ENCODE measurements around the gene MYO1A. TPM values are rescaled to one million over a fixed set of nuclear protein-coding genes. Genes with fewer than 3 reads are reported as not detected.
"Not testable (repeated sequence)": the region's sequence is repeated elsewhere in the genome, so short reads cannot be mapped to it uniquely, and the experiment has no call there.

MYO1A gene
- total RNA-seq, 1 donor from 2014 or later = 0.13 TPM

DNA sequence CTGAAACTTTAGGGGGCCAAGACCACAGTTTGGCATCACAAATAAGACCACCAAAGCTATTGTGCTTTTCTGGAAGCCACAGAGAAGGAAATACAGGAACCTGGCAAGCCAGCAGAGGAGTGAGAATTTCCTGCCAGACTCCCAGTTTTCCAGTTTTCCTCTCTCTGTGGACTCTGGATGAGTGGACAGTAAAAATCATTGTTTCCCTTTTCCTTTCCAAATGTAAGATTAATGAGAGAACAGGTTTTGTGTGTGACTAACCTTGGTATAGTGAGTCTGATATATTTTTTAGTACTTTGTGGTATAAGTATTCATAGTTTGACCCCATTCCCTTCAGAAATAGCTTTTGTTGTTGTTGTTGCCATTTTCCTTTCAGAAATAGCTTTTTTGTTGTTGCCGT is 31.0 kb downstream of the MYO1A start:
- DNase-seq (ENCODE audit: low read depth in 2 of 2) = peak; percentile 34 to 45

DNA sequence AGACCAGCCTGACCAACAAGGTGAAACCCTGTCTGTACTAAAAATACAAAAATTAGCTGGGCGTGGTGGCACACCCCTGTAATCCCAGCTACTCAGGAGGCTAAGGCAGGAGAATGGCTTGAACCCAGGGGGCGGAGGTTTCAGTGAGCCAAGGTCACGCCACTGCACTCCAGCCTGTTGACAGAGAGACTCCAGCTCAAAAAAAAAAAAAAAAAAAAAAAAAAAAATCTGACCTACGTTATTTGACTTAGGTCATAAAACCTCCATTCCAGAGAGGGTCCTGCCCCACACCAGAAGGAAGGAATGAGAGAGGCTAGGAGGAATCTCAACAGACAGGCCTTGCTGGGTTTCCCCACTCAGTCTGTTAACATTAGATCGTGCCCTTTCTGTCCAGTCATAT is 31.6 kb downstream of the MYO1A start:
- not testable (repeated sequence) for DNase-seq (ENCODE audit: low read depth in 2 of 2)

DNA sequence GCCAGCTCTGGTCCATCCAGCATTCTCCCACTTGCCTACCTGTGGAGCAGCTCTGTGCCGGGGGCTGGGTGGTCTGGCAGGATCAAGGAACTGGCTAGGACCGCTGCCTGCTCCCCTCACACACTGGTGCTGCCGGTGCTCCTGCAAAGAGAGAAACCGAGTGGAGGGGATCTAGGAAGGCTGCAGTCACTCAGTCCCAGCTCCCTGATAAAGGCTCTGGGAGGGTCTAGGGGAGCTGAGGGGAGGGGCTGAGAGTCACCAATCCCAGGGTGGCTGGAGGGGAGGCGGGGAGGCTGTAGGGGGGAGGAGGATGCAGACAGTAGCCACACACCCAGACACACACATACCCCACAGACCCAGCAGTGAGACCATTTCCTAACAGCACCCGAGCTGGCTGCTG is 33.6 kb downstream of the MYO1A start, which contains the start of gene TAC3:
TSS of gene TAC3 (minus strand) at position 182 of the 400 bp plus-strand sequence. CDS start 732 bp downstream, outside the sequence.
- DNase-seq (ENCODE audit: low read depth in 2 of 2) = no peak

DNA sequence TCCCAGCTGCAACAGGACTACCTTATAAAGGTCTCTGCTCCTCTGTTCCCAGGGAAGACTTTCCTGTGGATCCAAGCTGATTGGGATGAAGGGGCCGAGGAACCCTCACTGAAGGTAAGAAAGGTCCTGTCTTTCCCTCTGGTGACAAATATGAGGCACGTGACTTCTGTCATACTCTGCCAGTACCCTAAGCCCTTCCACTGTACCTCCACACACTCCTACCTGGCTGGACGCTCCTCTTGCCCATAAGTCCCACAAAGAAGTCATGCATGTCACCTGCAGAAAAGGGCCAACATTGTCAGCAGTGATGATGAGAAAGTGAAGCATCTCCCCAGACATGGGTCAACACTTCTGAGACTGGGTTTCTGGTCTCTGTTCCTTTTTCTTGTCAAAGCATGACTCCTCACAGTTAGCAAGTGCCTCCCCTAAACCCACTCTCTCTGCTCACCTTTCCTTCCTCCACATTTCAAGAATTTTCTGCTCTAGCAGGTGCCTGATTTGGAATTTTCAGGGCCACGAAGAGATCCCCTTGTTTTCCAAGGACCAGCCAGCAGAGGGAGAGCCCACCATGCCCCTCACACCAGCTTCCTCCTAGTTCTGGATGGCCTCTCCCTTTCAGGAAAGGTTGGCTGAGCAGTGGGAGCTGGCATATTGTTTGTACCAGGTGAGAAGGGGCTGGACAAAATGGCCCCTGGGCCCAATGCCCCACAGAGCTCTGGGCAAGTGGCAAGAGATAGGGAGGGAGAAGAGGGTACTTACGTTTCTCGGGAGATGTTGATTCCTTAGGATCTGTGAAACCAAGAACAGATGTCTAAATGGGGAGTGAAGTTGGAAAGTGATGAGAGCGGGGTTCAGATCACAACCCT is 37.1 kb downstream of the MYO1A start:
- DNase-seq (ENCODE audit: low read depth in 2 of 2) = no peak

DNA sequence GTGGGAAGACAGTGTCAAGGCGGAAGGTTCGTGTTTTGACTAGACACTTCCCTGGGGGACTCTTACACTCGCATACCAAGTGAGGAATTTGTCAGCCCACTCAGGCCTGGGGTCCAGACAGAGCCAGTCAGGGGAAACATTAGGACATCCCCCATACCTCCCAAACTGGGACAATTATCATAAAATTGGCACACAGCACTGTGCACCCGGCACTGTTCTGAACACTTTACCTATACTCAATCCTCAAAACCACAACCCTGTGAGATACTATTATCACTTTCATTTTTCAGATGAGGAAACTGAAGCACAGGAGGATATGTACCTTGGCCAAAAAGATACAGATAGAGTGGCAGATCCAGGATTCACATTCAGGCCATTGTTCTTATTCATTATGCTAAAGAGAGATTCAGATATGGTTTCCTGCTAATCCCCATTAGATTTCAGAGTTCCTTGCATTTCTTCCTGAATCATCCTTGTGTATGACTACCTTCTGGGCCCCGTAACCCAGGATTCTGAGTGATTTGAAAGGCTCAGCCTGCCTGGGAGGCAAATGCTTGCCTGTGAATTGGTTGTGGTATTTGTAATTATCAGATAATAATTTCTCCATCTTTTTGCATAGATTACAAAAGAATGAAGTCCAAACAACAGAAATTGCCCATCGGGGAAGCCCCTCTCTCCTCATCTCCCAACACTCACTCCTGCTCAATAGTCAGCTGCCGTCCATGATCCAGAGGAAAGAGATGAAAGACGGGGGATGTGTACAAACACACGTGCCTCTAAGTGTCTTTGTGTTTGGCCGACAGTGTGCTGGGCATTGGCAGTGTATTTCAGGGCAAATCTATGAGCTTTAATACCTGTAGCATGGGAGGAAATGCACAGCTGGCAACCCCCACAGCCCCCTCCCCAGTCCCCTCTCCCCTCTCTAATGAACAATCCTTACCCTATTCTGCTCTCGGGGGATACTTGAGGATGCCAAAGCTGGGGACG is 38.2 kb downstream of the MYO1A start:
- no peak for DNase-seq (ENCODE audit: low read depth in 2 of 2)

DNA sequence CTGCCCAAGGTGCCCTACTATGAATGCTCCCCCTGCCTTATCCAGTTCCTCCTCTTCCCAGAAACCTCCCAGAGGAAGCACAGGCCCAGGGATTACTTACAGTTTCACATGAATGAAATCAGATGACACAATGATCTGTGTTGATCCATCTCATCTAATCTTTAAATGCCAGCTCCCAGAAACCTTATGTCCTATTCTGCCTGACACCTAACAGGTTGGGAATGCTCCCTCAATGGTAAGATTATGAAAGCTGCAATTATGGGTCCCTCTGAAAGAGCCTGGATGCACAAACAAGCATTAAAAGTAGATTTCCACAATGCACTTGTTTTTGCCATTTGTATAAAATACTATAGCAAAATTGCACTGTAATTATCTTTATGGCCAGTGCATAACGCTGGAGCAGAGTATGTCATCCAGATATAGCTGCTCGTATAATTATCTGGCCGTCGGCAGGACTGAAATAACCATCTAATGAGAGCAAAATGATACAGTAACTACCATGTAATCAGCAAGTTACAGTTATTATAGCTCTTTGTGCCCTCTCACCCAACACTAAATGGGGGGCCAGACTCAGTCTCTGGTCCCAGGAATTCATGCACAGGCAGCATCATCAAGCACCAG is 39.2 kb downstream of the MYO1A start:
- no peak for DNase-seq (ENCODE audit: low read depth in 2 of 2)

DNA sequence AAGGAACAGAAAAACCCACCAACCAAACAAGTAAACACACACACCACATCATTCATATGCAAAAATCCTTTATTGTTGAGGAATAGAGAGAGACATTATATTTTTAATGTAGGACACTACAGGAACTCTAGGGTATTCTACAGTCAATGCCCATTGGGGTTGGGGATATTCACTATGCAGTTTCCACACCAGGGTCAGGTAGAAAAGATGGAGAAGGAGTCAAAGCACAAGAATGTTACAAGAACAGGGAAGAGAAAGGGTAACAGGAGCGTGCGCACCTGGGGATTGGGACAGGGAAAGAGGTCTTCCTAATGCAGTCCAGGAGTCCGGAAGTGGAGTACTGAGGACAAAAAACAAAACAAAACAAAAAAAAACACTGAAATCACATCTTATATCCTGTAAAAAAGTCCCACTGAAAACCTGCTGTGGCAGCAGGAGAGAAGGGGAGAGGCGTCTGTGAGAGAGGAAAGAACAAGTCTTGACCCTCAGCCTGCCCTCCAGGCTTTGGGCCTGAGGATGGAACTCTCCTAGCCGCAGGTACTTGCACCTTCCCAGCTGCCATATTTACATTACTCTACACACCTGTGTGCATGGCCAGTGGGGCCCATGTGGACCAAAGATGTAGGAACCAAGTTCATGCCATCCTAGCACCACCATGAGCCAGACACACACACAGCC is 39.8 kb downstream of the MYO1A start:
- no peak for DNase-seq (ENCODE audit: low read depth in 2 of 2)

DNA sequence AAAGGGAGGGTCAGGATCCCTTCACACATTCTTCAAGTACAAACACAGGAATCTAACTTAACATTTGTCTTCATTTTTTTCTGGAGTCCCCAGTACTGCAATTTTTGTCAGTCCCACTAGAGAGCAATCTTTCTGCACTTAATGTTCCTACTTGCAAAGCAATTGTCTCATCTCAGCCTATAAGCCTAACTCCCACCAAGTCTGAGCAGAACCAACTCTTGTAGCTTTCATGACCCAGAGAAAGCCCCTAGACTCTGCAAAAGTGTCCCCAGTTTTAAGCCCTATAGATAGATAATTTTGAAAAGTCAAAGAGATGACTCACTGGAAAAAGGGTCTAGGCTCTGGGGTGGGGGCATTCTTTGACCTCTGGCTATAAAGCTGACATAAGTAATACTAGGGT is 41.8 kb downstream of the MYO1A start:
- peak; percentile 65 to 66 for DNase-seq (ENCODE audit: low read depth in 2 of 2)

DNA sequence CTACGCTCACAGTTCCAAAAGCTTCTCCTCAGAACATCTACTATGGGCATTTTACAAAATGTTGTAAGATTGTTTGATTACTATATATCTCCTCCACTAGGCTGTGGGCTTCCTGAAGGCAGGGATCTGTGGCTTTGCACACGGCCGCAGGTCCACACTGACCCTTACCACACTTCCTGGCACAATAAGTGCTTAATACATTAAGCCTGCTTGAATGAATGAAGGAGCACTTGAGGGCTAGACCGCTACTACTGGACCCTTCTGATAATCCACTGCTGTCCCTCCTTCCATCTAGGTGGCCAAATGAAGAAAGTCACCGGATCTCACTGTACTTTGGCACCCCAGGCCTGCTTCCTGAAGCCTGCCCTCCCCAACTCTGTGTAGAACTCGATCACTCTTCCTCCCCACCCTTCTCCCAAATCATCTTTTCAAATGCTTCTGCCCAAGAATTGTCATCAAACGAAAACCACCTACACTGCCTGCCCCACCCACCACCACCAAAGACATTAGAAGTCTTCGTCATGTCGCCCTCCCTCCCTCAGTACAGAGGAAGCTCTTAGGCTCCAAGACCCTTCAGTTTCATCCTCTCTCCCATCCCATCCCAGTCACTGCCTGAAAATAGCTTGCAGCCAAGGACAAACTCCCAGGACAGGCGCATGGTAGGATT is 43.0 kb downstream of the MYO1A start:
- DNase-seq (ENCODE audit: low read depth in 2 of 2) = no peak

DNA sequence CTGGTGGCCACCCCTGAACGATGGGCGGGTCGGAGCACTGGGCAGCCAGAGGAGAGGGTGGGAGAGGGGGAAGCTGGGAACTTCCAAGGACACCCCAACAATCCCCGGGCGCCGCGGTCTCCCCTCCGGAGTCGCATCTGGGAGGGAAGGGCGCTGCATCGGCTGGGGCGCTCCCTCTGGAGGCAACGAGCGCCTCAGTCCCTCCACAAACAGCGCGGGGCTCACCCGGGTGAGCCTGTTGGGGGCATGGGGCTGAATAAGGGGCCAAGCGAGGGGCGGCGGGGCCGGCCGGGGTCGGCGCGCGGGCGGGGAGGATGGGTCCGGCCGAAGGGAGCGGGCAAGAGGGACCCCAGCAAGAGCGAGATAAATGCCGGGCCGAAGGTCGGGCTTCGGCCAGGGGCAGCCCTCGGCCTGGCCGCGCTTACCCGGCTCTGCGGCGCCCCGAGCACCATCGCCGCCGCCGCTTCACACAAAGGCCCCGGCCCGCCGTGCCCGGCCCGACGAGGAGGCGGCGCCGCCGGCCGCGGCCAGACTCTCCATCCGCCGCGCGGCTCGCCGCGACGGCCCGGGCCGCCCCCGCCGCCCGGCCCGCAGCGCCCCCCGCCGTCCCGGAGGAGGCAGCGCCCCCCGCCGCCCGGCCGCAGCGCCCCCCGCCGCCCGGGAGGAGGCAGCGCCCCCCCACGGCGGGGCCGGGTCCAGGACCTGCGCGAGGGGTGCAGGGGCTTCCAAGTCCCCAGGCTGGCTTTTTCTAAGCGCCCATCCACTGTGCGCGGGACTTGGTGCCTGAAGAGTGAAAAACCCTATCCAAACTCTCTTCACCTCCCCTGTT is 43.7 kb downstream of the MYO1A start, which contains the start of gene ZBTB39:
TSS of gene ZBTB39 (minus strand) at position 567 of the 829 bp plus-strand sequence. CDS start 1,629 bp downstream, outside the sequence.
- peak in 1 of 2 donors; percentile 63 for DNase-seq (ENCODE audit: low read depth in 2 of 2)

DNA sequence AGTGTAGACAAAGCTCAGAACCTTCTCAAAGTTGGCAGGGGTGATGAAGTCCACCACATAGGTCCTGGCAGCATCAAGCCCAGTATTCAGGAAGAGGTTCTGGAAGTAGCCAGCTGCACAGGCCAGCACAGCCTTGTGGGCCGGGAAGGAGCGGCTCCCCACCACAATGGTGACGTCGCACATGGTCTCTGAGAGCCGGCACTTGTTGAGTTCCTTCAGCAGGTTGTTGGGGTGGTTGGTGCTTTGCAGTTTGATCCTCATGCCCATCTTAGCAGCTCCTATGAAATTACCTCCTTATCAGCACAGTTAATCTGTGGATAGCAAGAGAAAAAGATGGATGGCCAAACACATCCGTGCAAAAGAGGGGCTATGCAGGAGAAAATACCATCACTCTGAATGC is 45.3 kb downstream of the MYO1A start:
- no peak for DNase-seq (ENCODE audit: low read depth in 2 of 2)

DNA sequence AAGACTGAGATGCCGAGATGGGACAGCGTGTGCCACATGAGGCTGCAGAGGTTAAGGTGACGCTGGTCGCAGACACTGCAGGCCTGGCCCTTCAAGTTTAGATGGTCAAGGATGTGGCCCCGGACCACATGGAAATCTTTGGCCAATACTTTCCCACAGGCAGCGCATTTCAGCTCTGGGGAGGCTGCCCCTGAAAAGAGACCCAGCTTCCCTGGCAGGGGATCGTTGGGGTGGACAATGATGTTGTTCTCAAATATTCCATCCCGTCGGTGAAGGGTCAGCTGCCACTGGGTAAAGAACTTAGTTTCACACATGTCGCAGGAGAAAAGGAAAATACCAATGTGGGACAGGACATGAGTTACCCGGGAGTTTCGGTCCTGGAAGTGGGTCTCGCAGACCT is 46.5 kb downstream of the MYO1A start:
- no peak for DNase-seq (ENCODE audit: low read depth in 2 of 2)

DNA sequence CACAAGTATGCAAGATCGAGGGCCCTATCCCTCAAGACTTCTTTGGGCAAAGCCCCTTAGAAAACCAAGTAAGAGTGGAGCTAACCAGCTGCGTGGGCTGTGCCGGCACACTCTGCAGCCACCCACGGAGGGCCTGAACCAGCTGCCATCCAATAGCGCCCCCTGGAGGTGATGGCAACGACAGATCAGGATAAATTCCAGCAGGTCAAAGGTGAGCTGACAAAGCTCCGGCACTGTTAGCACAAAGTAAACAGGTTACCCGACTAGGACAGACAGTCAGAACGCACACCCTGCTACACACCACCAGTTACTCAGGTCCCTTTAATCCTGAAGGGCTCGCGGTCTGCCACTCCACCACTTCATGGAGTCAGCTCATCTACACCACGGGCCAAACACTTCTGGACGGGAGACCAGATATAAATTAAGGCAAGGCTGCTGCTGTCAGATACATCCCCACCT is 48.5 kb downstream of the MYO1A start:
- peak; percentile 80 to 83 for DNase-seq (ENCODE audit: low read depth in 2 of 2)

DNA sequence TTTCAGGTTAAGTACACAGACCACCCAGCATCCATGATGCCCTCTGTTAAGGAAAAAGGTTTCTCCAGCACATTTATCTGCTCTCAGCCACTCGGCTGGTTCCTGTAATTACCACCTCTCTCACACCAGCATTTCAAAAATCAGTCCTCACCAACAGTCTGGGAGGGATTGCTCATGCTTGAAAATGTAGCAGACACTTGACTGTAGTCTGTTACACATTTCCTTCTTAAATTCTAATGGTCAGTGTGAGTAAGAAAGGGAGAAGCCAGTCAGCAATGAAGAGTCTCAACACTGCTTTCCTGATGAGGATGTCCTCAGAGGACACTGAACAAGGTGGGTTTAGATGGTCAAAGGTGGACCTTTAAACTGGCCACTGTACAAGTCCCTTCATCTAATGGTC is 49.5 kb downstream of the MYO1A start:
- DNase-seq (ENCODE audit: low read depth in 2 of 2) = no peak

DNA sequence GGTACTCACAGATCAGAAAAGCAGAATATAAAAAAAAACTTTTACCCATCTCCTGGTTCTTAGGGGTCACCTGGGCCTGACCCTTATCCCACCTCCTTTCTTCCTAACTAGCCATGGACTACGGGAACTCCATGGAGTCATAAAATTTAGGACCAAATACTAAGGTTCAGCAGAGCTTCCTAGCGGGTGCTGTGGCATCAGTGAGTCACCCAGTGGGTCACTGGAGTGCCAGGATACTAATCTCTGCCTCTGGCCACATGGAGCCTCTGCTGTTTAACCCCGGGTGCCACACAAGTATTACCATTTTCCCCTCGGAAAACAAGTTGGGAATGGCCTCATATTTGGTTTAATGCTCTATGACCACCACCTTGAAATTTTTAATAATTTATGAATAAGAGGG is 50.5 kb downstream of the MYO1A start:
- DNase-seq (ENCODE audit: low read depth in 2 of 2) = no peak

DNA sequence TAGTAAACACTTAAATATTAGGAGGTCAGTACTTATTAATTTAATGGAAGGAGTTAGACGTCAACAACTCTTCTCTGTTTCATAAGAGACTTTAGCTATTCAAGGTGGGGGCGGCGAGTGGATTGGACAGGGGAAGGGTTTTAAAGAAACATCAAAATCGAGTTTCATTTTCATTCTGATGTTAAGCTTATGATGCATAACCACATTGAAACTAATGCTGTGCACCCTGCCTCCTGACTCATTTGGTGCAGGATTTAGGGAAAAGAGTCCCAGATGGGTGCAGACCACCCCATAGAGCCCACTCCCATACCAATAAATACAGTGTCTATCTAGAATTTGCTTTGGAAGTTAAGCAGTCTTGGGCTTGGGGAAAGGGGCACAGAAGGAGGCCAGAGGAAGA is 50.9 kb downstream of the MYO1A start:
- DNase-seq (ENCODE audit: low read depth in 2 of 2) = no peak

DNA sequence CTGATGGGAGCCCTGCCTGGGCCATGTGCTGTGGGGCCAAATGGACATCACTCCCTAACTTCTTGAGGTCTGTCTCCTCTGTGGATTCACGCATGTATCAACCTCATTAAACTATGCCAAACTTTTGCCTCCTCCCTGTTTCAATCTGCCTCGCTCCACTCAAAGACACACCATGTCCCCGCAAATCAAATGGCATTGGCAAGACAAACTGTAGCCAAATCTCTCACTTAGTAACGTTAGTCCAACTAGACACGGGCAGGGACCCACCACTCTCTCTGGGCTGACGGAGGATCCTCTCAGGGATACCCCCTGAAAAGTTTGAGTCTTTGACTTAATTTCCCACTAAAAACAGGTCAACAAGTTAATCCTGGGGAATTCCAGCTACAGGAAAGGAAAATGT is 51.6 kb downstream of the MYO1A start:
- no peak for DNase-seq (ENCODE audit: low read depth in 2 of 2)

DNA sequence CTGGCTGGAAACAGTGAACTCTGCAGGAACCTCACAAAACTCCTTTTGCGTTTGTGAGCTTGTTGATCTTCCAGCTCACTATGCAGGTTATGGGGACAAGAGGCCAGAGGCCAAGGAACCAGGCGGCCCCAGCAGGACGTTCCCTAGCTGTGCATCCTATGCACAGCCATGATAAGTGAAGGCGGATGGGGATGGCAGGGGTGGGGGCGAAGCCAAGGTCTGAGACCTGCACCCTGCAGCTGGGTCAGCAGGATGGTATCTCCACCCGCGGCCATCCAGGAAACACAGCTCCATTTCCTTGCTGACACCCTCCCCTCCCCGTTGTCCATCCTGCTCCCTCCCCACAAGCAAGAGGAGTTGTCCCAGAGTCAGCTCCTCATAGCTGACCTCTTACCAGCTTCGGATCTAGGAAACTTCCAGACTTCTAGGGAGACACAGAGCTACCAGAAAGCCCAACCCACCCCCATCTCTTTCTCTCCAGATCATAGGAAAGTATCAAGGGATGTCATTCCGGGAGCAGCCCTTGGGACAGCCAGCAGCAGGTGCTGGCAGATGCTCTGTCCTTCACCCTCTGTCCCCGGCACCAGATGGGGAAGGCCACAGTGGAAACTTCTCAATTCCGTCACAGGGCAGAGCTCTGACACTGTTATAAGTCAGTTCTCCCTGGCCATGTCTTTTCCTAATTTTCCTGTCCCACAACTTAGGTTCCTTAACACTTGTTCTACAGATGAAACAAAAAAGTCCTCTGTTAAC is 53.0 kb downstream of the MYO1A start:
- DNase-seq (ENCODE audit: low read depth in 2 of 2) = no peak
